ENCODE measurements around the gene PAK3. TPM values are rescaled to one million over a fixed set of nuclear protein-coding genes. Genes with fewer than 3 reads are reported as not detected.

The PAK3 gene
- total and polyA plus RNA-seq, 2 donors (not counting 3 experiments of a cell fraction or from before 2014, with no cell fraction given) = 0.01 to 0.15 TPM

GRCh38 chrX:111167334-111167733, 71.3 kb downstream of the PAK3 start:
- no peaks in the 10 kb centered on the region for H3K9me3 ChIP-seq (replicated peaks; ENCODE audit: control insufficient read depth, insufficient read depth, low read length)
- no peaks in the 10 kb centered on the region for H3K36me3 ChIP-seq (ENCODE audit: control insufficient read depth in 2 of 2, extremely low read depth in 1 of 2, insufficient read depth in 2 of 2, low read length in 2 of 2)
- H3K4me3 ChIP-seq (replicated peaks in 1 of 3; ENCODE audit: insufficient read depth in 1 of 3, low read depth in 1 of 3, low read length in 3 of 3) = no peak overlapping the region
- dilution Hi-C loops (cut with MboI; ENCODE audit: extremely low pct_ligation_motif_present, low sequenced_read_pairs) (no loop called here), intact Hi-C loops (cut with micrococcal nuclease) (no loop called here)
- no peaks in the 10 kb centered on the region for H3K79me2 ChIP-seq (ENCODE audit: control insufficient read depth, insufficient read depth, low read length)
- no peaks in the 10 kb centered on the region for H4K20me1 ChIP-seq (replicated peaks; ENCODE audit: control insufficient read depth, extremely low read depth, insufficient read depth, low read length)
- no peaks in the 10 kb centered on the region for H3K4me1 ChIP-seq (ENCODE audit: control insufficient read depth, extremely low read depth, insufficient read depth, low read length)
- H2AFZ ChIP-seq (ENCODE audit: low read depth, low read length) = no peak overlapping the region
- CTCF ChIA-PET = no interaction called here
- H3K9ac ChIP-seq (replicated peaks; ENCODE audit: extremely low read depth, insufficient read depth, low read length) = no peak overlapping the region
- TF ChIP-seq POLR2A (IDR thresholded peaks at IDR 0.05; ENCODE audit: low read depth, low read length) (no peak), MYC (IDR thresholded peaks at IDR 0.05; ENCODE audit: low read depth, low read length) (no peak), POLR2AphosphoS5 (IDR thresholded peaks at IDR 0.05; ENCODE audit: insufficient read depth, low read depth, low read length) (no peak), FOS (IDR thresholded peaks at IDR 0.05; ENCODE audit: borderline replicate concordance, insufficient read depth, low read length) (no peak), EZH2 (IDR thresholded peaks at IDR 0.05; ENCODE audit: borderline replicate concordance, low read depth, low read length, severe bottlenecking) (no peak), JUN (IDR thresholded peaks at IDR 0.05; ENCODE audit: borderline replicate concordance, insufficient read depth, insufficient read length, low read depth) (no peak), GATA2 (IDR thresholded peaks at IDR 0.05; ENCODE audit: insufficient read depth, insufficient read length, low read depth, low read length) (no peak), CTCF (IDR thresholded peaks at IDR 0.05; ENCODE audit: extremely low read depth in 1 of 2, insufficient read depth in 1 of 2, low read depth in 1 of 2, low read length in 2 of 2) (no peak), MAX (IDR thresholded peaks at IDR 0.05; ENCODE audit: insufficient read depth, insufficient read length) (no peak)
- DNase-seq (ENCODE audit: low read depth, low spot score) = no peak
- no TSS peak for BruUV-seq (replicated peaks)
- no peak overlapping the region for H3K4me2 ChIP-seq (ENCODE audit: insufficient read depth, low read length)
- H3K27me3 ChIP-seq (ENCODE audit: control insufficient read depth in 2 of 2, insufficient read depth in 2 of 2, low read length in 2 of 2) = no peaks in the 10 kb centered on the region
- H3K27ac ChIP-seq (ENCODE audit: insufficient read depth, low read depth, low read length) = no peak overlapping the region
- H3K9me1 ChIP-seq (replicated peaks; ENCODE audit: control insufficient read depth, extremely low read depth, insufficient read depth, low read length) = no peaks in the 10 kb centered on the region
- FAIRE-seq = no peak
- POLR2A ChIA-PET = no interaction called here
